ENCODE results near the gene FOXO6.

- TF ChIP-seq EZH2 (IDR thresholded peaks at IDR 0.05; ENCODE audit: borderline replicate concordance, insufficient read depth, low read depth, low read length, poor library complexity, severe bottlenecking) = no peak
- no peak for TF ChIP-seq CTCF (IDR thresholded peaks at IDR 0.05)
Measured at GRCh38 chr1:41372600-41372993, 11.4 kb downstream of the FOXO6 start.

Data from B cell (primary cell).